Neural progenitor cell (in vitro differentiated cells): ENCODE measurements around the gene WDR88. TPM values are rescaled to one million over a fixed set of nuclear protein-coding genes. Genes with fewer than 3 reads are reported as not detected.

ENCODE experiments used
- DNase-seq: peaks from one replicate; pipeline ENCODE4 v3.0.0-alpha.2; 2016; ENCODE audit warnings: low spot score
- H2AFZ ChIP-seq: fragments of 200-600 bp; sonication (generic); replicated peaks from 2 replicates; pipeline ENCODE4 v1.6.1; 2016; ENCODE audit warnings: antibody characterized with exemption
- H3F3A ChIP-seq: fragments of 200-600 bp; sonication (generic); 2 replicates; pipeline ENCODE4 v1.6.1; 2016; ENCODE audit warnings: antibody characterized with exemption, low read depth
- H3K27ac ChIP-seq: fragments of 200-600 bp; sonication (generic); 2 replicates; pipeline ENCODE4 v1.5.1; 2016; ENCODE audit warnings: mild to moderate bottlenecking
- H3K27me3 ChIP-seq: fragments of 200-600 bp; sonication (generic); 2 replicates; pipeline ENCODE4 v1.6.1; 2016; ENCODE audit warnings: mild to moderate bottlenecking, moderate library complexity
- H3K36me3 ChIP-seq: fragments of 200-600 bp; sonication (generic); 2 replicates; pipeline ENCODE4 v1.5.1; 2016
- H3K4me1 ChIP-seq: fragments of 200-600 bp; sonication (generic); 2 replicates; pipeline ENCODE4 v1.6.1; 2016; ENCODE audit warnings: mixed run types
- H3K4me2 ChIP-seq: fragments of 200-600 bp; sonication (generic); 2 replicates; pipeline ENCODE4 v1.6.1; 2016
- H3K4me3 ChIP-seq: fragments of 200-600 bp; sonication (generic); 2 replicates; pipeline ENCODE4 v1.5.1; 2016
- H3K79me2 ChIP-seq: fragments of 200-600 bp; sonication (generic); 2 replicates; pipeline ENCODE4 v1.6.1; 2016; ENCODE audit warnings: low read depth
- H3K9ac ChIP-seq: fragments of 200-600 bp; sonication (generic); 2 replicates; pipeline ENCODE4 v1.6.1; 2016
- H3K9me3 ChIP-seq: fragments of 200-600 bp; sonication (generic); 2 replicates; pipeline ENCODE4 v1.5.1; 2016; ENCODE audit warnings: low read depth
- H4K20me1 ChIP-seq: fragments of 200-600 bp; sonication (generic); 2 replicates; pipeline ENCODE4 v1.6.1; 2016; ENCODE audit warnings: low read depth
- H3K27ac Mint-ChIP-seq: 3 replicates; pipeline ENCODE4 v1.8.0; 2021; ENCODE audit warnings: mixed read lengths
- H3K27me3 Mint-ChIP-seq: 2 replicates; pipeline ENCODE4 v1.8.0; 2022; ENCODE audit warnings: low read depth, mild to moderate bottlenecking, inconsistent platforms, moderate library complexity, mixed read lengths; ENCODE audit not compliant: insufficient read depth
- H3K36me3 Mint-ChIP-seq: 3 replicates; pipeline ENCODE4 v1.8.0; 2021; ENCODE audit warnings: mixed read lengths
- H3K4me1 Mint-ChIP-seq: 3 replicates; pipeline ENCODE4 v1.8.0; 2021; ENCODE audit warnings: mixed read lengths
- H3K4me3 Mint-ChIP-seq: 3 replicates; pipeline ENCODE4 v1.8.0; 2021; ENCODE audit warnings: mild to moderate bottlenecking, moderate library complexity, mixed read lengths
- H3K9me3 Mint-ChIP-seq: 3 replicates; pipeline ENCODE4 v1.8.0; 2020; ENCODE audit warnings: mixed read lengths
- EZH2 ChIP-seq: fragments of 200-600 bp; sonication (generic); IDR thresholded peaks from 2 replicates; pipeline ENCODE4 v1.6.1; 2017; ENCODE audit warnings: antibody characterized with exemption, mild to moderate bottlenecking, moderate library complexity
- EZH2phosphoT487 ChIP-seq: fragments of 200-600 bp; sonication (generic); IDR thresholded peaks from 2 replicates; pipeline ENCODE4 v1.6.1; 2017; ENCODE audit warnings: antibody characterized with exemption
- total RNA-seq: library from RNA; depleted of rRNA; stranded (reverse); fragments of >200 nt; gene quantifications from 2 replicates; pipeline ENCODE4 v1.2.3, GENCODE V29; 2015; ENCODE audit warnings: low replicate concordance
- TF ChIP-seq, protein P1 (sequence below): fragments of 200-600 bp; sonication (generic); IDR thresholded peaks from 2 replicates; pipeline ENCODE4 v1.5.1; 2017; ENCODE audit warnings: antibody characterized with exemption, mild to moderate bottlenecking

The WDR88 gene
- total RNA-seq, 1 donor from 2014 or later = not detected

DNA sequence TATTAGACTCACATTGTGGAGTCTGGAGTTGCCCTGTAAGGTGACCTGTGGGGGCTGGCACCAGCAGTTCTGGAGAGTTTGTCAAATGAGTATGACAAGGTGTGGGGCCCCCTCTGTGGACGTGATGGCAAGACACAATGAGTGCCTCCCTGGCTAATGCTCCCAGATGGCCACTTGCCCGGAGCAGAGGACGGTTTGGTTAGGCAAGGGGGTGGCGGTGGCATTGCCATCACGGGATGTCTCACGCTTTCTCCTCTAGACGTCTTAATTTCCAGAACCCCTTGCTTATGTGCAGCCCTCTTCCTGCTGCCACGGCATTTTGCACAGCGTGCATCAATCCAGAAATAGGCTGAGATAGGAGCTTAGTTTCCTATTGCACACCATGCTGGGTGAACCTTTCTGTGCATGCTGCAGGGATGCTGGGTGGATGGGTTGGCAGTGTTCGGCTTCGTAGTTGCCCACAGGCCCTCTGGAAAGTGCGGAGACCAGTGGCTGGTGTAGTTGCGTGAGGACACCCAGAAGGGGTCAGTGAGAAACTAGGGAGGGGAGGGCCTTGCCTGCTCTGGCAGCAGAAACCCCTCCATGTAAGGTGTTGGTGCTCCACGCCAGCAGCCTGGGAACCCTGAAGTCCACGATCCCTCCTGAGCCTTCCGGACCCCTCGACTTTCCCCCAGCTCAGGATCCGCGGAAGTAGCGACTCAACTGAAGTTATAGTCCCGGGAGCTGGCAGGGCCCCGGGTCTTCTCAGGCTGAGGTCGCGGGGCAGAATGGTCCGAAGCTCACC, 44.2 kb downstream of the WDR88 start:
- H3K27me3 Mint-ChIP-seq = peaks cover 13% of the 10 kb centered on the region
- Histone ChIP-seq H3F3A (peaks cover 20% of the 10 kb centered on the region), H3K27me3 (peaks cover 18% of the 10 kb centered on the region), H3K27ac (peak overlapping the region; percentile 5), H3K4me3 (peak overlapping the region; percentile 76), H3K4me2 (peak overlapping the region; percentile 90), H2AFZ (peak overlapping the region; percentile 85), H3K9me3 (no peaks in the 10 kb centered on the region), H3K79me2 (peaks cover 9% of the 10 kb centered on the region), H3K9ac (peak overlapping the region; percentile 76), H4K20me1 (no peaks in the 10 kb centered on the region), H3K36me3 (no peaks in the 10 kb centered on the region), H3K4me1 (peaks cover 14% of the 10 kb centered on the region)
- H3K36me3 Mint-ChIP-seq = peaks cover 3% of the 10 kb centered on the region
- H3K9me3 Mint-ChIP-seq = peaks cover 4% of the 10 kb centered on the region
- H3K27ac Mint-ChIP-seq = peak overlapping the region; percentile 87
- peak; percentile 58 for DNase-seq
- TF ChIP-seq EZH2phosphoT487 (no peak), EZH2 (no peak)
- TF ChIP-seq, protein P1, sequence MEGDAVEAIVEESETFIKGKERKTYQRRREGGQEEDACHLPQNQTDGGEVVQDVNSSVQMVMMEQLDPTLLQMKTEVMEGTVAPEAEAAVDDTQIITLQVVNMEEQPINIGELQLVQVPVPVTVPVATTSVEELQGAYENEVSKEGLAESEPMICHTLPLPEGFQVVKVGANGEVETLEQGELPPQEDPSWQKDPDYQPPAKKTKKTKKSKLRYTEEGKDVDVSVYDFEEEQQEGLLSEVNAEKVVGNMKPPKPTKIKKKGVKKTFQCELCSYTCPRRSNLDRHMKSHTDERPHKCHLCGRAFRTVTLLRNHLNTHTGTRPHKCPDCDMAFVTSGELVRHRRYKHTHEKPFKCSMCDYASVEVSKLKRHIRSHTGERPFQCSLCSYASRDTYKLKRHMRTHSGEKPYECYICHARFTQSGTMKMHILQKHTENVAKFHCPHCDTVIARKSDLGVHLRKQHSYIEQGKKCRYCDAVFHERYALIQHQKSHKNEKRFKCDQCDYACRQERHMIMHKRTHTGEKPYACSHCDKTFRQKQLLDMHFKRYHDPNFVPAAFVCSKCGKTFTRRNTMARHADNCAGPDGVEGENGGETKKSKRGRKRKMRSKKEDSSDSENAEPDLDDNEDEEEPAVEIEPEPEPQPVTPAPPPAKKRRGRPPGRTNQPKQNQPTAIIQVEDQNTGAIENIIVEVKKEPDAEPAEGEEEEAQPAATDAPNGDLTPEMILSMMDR = no peak
- peak overlapping the region; percentile 88 for H3K4me3 Mint-ChIP-seq
- peaks cover 40% of the 10 kb centered on the region for H3K4me1 Mint-ChIP-seq

DNA sequence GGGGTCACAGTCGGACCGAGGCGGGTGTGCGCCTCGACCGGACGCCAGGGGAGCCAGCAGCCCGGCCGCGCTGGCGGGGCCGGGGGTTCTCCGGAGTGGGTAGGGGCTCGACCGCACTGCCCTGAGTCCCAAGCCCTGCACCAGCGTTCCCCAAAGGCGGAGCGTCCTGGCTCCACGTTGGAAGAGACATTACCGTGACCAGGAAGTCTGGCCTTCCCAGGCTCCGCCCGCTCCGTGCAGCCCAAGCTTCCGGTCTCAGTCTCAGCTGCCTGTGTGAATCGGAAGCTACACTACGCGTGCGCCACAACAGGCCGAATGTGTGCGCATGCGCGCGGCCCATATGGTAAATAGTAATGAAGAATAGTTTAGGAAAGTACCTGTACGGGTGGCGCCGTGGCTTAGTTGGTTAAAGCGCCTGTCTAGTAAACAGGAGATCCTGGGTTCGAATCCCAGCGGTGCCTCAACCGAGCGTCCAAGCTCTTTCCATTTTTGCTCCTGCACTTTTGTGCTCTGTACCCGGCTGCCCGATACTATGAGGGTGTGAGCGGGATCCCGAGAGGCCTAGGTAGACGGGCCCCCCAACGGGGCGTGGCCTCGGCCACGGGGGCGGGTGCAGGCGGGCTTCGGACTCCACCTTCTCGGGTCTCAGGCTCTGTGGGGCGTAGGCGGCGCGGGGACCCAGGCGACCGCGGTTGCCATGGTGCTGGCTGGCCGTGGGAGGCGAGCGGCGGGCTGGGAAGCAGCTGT, 44.9 kb downstream of the WDR88 start:
- Histone ChIP-seq H3K4me2 (peak overlapping the region; percentile 90), H3F3A (peaks cover 20% of the 10 kb centered on the region), H3K4me3 (peak overlapping the region; percentile 76), H3K36me3 (no peaks in the 10 kb centered on the region), H3K4me1 (peaks cover 14% of the 10 kb centered on the region), H4K20me1 (no peaks in the 10 kb centered on the region), H3K9ac (peak overlapping the region; percentile 76), H3K27ac (peak overlapping the region; percentile 5), H2AFZ (peak overlapping the region; percentile 85), H3K9me3 (no peaks in the 10 kb centered on the region), H3K27me3 (peaks cover 18% of the 10 kb centered on the region), H3K79me2 (peaks cover 9% of the 10 kb centered on the region)
- Mint-ChIP-seq H3K27ac (peak overlapping the region; percentile 100), H3K4me3 (peak overlapping the region; percentile 88), H3K36me3 (peaks cover 3% of the 10 kb centered on the region), H3K4me1 (peaks cover 40% of the 10 kb centered on the region), H3K9me3 (peaks cover 4% of the 10 kb centered on the region), H3K27me3 (peaks cover 15% of the 10 kb centered on the region)
- TF ChIP-seq EZH2 = no peak
- TF ChIP-seq, protein P1 = peak; percentile 24
- DNase-seq = peak; percentile 98

DNA sequence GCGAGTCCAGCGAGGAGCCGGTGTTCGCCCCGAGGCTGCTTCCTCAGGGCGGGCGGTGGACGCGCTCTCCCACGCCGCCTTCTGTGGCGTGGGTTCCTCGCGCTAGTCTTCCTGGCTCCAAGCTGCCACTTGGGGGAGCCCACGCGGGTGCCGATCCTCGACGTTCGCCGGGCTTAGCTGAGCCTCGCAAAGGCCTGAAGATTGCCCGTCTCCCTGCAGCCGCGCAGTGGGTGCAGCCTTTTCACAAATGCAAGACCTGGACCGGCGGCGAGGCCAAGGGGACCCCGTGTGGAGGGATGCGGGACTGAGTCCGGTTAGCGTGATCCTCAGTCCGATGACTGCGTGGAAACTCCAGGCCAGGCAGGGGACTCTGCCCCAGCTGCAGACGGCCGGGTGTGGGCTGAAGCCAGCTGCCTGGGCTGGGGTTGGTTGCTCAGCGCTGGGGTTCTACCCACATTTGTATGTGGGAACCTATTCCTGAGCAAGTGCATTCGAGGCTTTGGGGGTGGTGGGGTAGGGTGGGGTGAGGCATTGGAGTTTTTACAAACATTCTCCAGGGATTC, 45.6 kb downstream of the WDR88 start:
- no peak for TF ChIP-seq EZH2phosphoT487
- TF ChIP-seq, protein P1 = peak; percentile 39
- Histone ChIP-seq H3K27ac (no peak overlapping the region), H3K27me3 (peaks cover 18% of the 10 kb centered on the region), H3K4me1 (peaks cover 14% of the 10 kb centered on the region), H3K4me3 (peak overlapping the region; percentile 76), H3K79me2 (peaks cover 9% of the 10 kb centered on the region), H4K20me1 (no peaks in the 10 kb centered on the region), H3K9me3 (no peaks in the 10 kb centered on the region), H2AFZ (peak overlapping the region; percentile 88), H3F3A (peaks cover 20% of the 10 kb centered on the region), H3K36me3 (no peaks in the 10 kb centered on the region), H3K9ac (no peak overlapping the region), H3K4me2 (peak overlapping the region; percentile 85)
- Mint-ChIP-seq H3K4me3 (peak overlapping the region; percentile 88), H3K27me3 (peaks cover 15% of the 10 kb centered on the region), H3K36me3 (peaks cover 3% of the 10 kb centered on the region), H3K9me3 (peaks cover 4% of the 10 kb centered on the region), H3K4me1 (peaks cover 37% of the 10 kb centered on the region), H3K27ac (peak overlapping the region; percentile 37)
- peak; percentile 79 for DNase-seq
